ENCODE measurements around the gene CACNB2. TPM values are rescaled to one million over a fixed set of nuclear protein-coding genes. Genes with fewer than 3 reads are reported as not detected.

The CACNB2 gene
- total RNA-seq, 2 donors from 2014 or later, result 5.5 to 17.4 TPM

DNA sequence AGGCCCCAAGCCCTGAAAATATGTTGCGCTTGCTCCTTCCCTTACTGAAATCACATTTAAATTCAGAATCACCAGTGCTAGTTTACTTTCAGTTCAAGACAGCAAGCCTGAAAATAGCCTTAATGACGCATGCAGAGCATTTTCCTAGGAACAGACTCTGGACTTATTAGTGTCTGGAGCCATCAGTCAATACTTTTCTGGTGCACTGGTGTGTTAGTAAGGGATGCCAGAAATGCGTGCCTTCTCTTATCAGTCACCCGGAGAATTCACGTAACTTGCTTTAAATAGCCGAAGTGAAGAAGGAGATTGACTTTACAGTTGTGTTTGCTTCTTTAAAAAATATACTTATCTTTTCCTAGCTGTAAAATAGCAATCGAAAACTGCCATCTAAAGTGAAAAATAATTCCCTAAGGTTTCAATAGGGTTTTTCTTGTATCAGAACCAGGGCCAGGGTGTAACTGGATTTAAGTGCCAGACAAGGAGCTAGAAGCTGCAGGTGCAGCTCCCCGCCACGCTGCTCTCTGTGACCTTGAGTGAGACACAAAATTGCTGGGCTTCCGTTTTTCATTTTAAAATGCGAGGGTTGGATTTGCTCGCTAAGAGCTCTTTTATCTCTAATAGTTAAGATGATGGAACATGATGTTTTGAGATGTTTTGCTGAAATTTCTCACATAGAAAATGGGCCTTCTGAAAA is 333.3 kb downstream of the CACNB2 start:
- intact Hi-C loops (cut with DNase I), result no loop called here
- Histone ChIP-seq H3K4me3 (no peak overlapping the region), H3K36me3 (no peaks in the 10 kb centered on the region), H3K9me3 (no peaks in the 10 kb centered on the region), H3K27ac (no peak overlapping the region), H3K4me1 (replicated peaks) (no peaks in the 10 kb centered on the region), H3K27me3 (replicated peaks; ENCODE audit: insufficient read depth) (no peaks in the 10 kb centered on the region)
- no peak for TF ChIP-seq POLR2AphosphoS5 (IDR thresholded peaks at IDR 0.05)
- TF ChIP-seq, protein P1, sequence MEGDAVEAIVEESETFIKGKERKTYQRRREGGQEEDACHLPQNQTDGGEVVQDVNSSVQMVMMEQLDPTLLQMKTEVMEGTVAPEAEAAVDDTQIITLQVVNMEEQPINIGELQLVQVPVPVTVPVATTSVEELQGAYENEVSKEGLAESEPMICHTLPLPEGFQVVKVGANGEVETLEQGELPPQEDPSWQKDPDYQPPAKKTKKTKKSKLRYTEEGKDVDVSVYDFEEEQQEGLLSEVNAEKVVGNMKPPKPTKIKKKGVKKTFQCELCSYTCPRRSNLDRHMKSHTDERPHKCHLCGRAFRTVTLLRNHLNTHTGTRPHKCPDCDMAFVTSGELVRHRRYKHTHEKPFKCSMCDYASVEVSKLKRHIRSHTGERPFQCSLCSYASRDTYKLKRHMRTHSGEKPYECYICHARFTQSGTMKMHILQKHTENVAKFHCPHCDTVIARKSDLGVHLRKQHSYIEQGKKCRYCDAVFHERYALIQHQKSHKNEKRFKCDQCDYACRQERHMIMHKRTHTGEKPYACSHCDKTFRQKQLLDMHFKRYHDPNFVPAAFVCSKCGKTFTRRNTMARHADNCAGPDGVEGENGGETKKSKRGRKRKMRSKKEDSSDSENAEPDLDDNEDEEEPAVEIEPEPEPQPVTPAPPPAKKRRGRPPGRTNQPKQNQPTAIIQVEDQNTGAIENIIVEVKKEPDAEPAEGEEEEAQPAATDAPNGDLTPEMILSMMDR (IDR thresholded peaks at IDR 0.05), result no peak
- WGBS, result 52% methylated on average over 12 of the region's 12 CpGs
- no peak for DNase-seq (ENCODE audit: low spot score)

DNA sequence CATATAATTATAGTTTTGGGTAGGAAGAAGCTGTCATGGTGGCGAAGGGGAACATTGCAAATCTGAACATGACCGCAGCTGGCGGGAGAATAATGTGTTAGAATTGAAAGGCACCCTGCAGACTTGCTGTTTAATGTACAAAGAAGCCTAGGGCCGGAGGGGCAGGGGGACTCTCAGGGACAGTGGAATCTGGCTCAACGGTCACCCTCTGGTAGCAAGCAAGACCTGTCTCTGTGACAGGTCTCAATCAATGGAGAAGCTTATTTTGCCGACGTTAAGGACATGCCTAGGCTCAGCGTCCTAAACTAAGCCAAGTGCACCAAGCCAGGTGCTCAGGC is 333.9 kb downstream of the CACNB2 start:
- Histone ChIP-seq H3K27ac (no peak overlapping the region), H3K9me3 (no peaks in the 10 kb centered on the region), H3K27me3 (replicated peaks; ENCODE audit: insufficient read depth) (no peaks in the 10 kb centered on the region), H3K4me1 (replicated peaks) (no peaks in the 10 kb centered on the region), H3K4me3 (no peak overlapping the region), H3K36me3 (no peaks in the 10 kb centered on the region)
- intact Hi-C loops (cut with DNase I), result no loop called here
- TF ChIP-seq POLR2A (IDR thresholded peaks at IDR 0.05), result no peak
- no peak for TF ChIP-seq POLR2AphosphoS5 (IDR thresholded peaks at IDR 0.05)
- TF ChIP-seq, protein P1 (IDR thresholded peaks at IDR 0.05), result no peak
- 79% methylated on average over 8 of the region's 8 CpGs for WGBS
- DNase-seq (ENCODE audit: low spot score), result no peak

DNA sequence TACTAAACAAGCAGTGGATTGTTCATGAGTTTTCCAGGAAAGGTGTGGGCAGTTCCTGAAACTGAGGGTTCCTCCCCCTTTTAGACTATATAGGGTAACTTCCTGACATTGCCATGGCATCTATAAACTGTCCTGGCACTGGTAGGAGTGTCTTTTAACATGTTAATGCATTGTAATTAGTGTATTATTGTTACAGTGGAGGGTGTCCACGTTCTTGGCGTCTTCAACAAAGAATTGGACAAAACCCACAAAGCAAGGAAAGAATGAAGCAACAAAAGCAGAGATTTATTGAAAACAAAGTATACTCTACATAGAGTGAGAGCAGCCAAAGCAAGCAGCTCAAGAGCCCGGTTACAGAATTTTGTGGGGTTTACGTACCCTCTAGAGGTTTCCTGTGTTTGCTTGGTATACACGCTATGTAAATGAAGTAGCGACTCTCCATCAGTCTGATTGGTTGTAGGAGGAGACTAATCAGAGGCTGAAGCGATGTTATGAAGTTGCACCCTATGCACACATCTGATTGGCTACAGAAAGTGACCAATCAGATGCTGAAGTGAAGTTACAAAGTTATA is 335.9 kb downstream of the CACNB2 start:
- no peaks in the 10 kb centered on the region for H3K36me3 ChIP-seq
- no peak overlapping the region for H3K4me3 ChIP-seq
- TF ChIP-seq POLR2A (IDR thresholded peaks at IDR 0.05) (no peak), POLR2AphosphoS5 (IDR thresholded peaks at IDR 0.05) (no peak)
- TF ChIP-seq, protein P1 (IDR thresholded peaks at IDR 0.05), result no peak
- WGBS, result 67% methylated on average over 7 of the region's 7 CpGs
- no peak overlapping the region for H3K27ac ChIP-seq
- H3K9me3 ChIP-seq, result no peaks in the 10 kb centered on the region
- H3K4me1 ChIP-seq (replicated peaks), result no peaks in the 10 kb centered on the region
- no peak for DNase-seq (ENCODE audit: low spot score)
- no peaks in the 10 kb centered on the region for H3K27me3 ChIP-seq (replicated peaks; ENCODE audit: insufficient read depth)
- intact Hi-C loops (cut with DNase I), result no loop called here

- H3K9me3 ChIP-seq, result no peaks in the 10 kb centered on the region
- no peaks in the 10 kb centered on the region for H3K4me1 ChIP-seq (replicated peaks)
- intact Hi-C loops (cut with DNase I), result no loop called here
- no peak for DNase-seq (ENCODE audit: low spot score)
- WGBS, result 61% methylated on average over 3 of the region's 3 CpGs
- H3K27me3 ChIP-seq (replicated peaks; ENCODE audit: insufficient read depth), result no peaks in the 10 kb centered on the region
- H3K36me3 ChIP-seq, result no peaks in the 10 kb centered on the region
- H3K27ac ChIP-seq, result no peak overlapping the region
- no peak overlapping the region for H3K4me3 ChIP-seq
- TF ChIP-seq POLR2AphosphoS5 (IDR thresholded peaks at IDR 0.05) (no peak), POLR2A (IDR thresholded peaks at IDR 0.05) (no peak)
- TF ChIP-seq, protein P1 (IDR thresholded peaks at IDR 0.05), result no peak
These were observed 338.1 kb downstream of the CACNB2 start for GRCh38 chr10:18478354-18478753.

DNA sequence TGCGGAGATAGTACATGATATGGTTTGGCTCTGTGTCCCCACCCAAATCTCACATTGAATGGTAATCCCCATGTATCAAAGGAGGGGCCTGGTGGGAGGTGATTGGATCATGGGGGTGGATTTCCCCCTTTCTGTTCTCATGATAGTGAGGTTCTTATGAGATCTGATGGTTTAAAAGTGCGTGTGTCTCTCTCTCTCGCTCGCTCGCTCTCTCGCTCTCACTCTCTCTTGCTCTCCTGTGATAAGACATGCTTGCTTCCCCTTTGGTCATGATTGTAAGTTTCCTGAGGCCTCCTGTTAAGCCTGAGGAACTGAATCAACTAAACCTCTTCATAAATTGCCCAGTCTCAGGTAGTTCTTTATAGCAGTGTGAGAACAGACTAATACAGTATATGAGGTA is 339.3 kb downstream of the CACNB2 start:
- Histone ChIP-seq H3K36me3 (no peaks in the 10 kb centered on the region), H3K9me3 (no peaks in the 10 kb centered on the region), H3K27me3 (replicated peaks; ENCODE audit: insufficient read depth) (no peaks in the 10 kb centered on the region), H3K4me1 (replicated peaks) (no peaks in the 10 kb centered on the region), H3K4me3 (no peak overlapping the region), H3K27ac (no peak overlapping the region)
- TF ChIP-seq POLR2A (IDR thresholded peaks at IDR 0.05), result no peak
- TF ChIP-seq, protein P1 (IDR thresholded peaks at IDR 0.05), result no peak
- 90% methylated on average over 6 of the region's 6 CpGs for WGBS
- intact Hi-C loops (cut with DNase I), result no loop called here
- no peak for DNase-seq (ENCODE audit: low spot score)

Measured in prostate gland (tissue), 2 donors.